Measurements from ENCODE around the gene PPIL6. TPM values are rescaled to one million over a fixed set of nuclear protein-coding genes. Genes with fewer than 3 reads are reported as not detected.

Gene PPIL6
- total RNA-seq, 3 donors from 2014 or later = 0.67 to 5.5 (median 2.9) TPM

- TF ChIP-seq CTCF (IDR thresholded peaks at IDR 0.05) = no peak
- intact Hi-C loops (cut with DNase I, micrococcal nuclease) = no loop called here
These were observed 17.2 kb upstream of the PPIL6 start for GRCh38 chr6:109457562-109457996.

GRCh38 chr6:109456710-109457561, 16.5 kb upstream of the PPIL6 start:
- DNase-seq = peak; percentile 65 to 75 (median 66)
- Histone ChIP-seq H3K4me3 (no peak overlapping the region), H3K9me3 (no peaks in the 10 kb centered on the region), H3K4me1 (ENCODE audit: low read depth) (peaks cover 31% of the 10 kb centered on the region), H3K36me3 (ENCODE audit: low read depth) (no peaks in the 10 kb centered on the region)
- intact Hi-C loops (cut with DNase I, micrococcal nuclease) = no loop called here
- TF ChIP-seq CTCF (IDR thresholded peaks at IDR 0.05) = no peak
- ATAC-seq = peak; percentile 51

More at GRCh38 chr6:109457562-109457996, 17.2 kb upstream of the PPIL6 start:
- no peak for ATAC-seq
- H3K4me1 ChIP-seq (ENCODE audit: low read depth) = peaks cover 31% of the 10 kb centered on the region
- no peaks in the 10 kb centered on the region for H3K9me3 ChIP-seq
- no peak for DNase-seq
- H3K4me3 ChIP-seq = no peak overlapping the region
- no peaks in the 10 kb centered on the region for H3K36me3 ChIP-seq (ENCODE audit: low read depth)

- peak; percentile 9 for ATAC-seq
- DNase-seq = no peak
- Histone ChIP-seq H3K4me3 (peak overlapping the region; percentile 59), H3K9me3 (no peaks in the 10 kb centered on the region), H3K36me3 (ENCODE audit: low read depth) (no peaks in the 10 kb centered on the region), H3K4me1 (ENCODE audit: low read depth) (peaks cover 31% of the 10 kb centered on the region)
- TF ChIP-seq CTCF (IDR thresholded peaks at IDR 0.05) = peak; percentile 1
- intact Hi-C loops (cut with DNase I, micrococcal nuclease) = no loop called here
These were observed 15.7 kb upstream of the PPIL6 start for GRCh38 chr6:109456111-109456583.

GRCh38 chr6:109455437-109456110, 15.1 kb upstream of the PPIL6 start, which contains the start of gene MICAL1:
Gene MICAL1 (minus strand): TSS chr6:109455772. CDS start chr6:109454196, 1,576 bp downstream.
- Histone ChIP-seq H3K4me3 (peak within 1 kb of the TSS; percentile 59), H3K9me3 (no peaks in the 10 kb centered on the region), H3K4me1 (ENCODE audit: low read depth) (peaks cover 31% of the 10 kb centered on the region), H3K36me3 (ENCODE audit: low read depth) (no peaks in the 10 kb centered on the region)
- intact Hi-C loops (cut with DNase I, micrococcal nuclease) = no loop called here
- TF ChIP-seq CTCF (IDR thresholded peaks at IDR 0.05) = peak; percentile 36
- DNase-seq (peak; percentile 90 to 93 (median 93)), ATAC-seq (peak; percentile 80)

GRCh38 chr6:109454496-109455436, 14.3 kb upstream of the PPIL6 start:
- intact Hi-C loops (cut with DNase I, micrococcal nuclease) = no loop called here
- peak; percentile 42 for ATAC-seq
- no peak for TF ChIP-seq CTCF (IDR thresholded peaks at IDR 0.05)

More at GRCh38 chr6:109454496-109455436, 14.3 kb upstream of the PPIL6 start:
- Histone ChIP-seq H3K4me3 (peak overlapping the region; percentile 59), H3K36me3 (ENCODE audit: low read depth) (no peaks in the 10 kb centered on the region), H3K4me1 (ENCODE audit: low read depth) (peaks cover 31% of the 10 kb centered on the region), H3K9me3 (no peaks in the 10 kb centered on the region)
- DNase-seq = peak; percentile 63 to 81 (median 77)
